ENCODE results near the gene KRTAP10-12. TPM values are rescaled to one million over a fixed set of nuclear protein-coding genes. Genes with fewer than 3 reads are reported as not detected.

Gene KRTAP10-12
- total RNA-seq, 1 donor from 2014 or later, result not detected

- TF ChIP-seq, protein P1, sequence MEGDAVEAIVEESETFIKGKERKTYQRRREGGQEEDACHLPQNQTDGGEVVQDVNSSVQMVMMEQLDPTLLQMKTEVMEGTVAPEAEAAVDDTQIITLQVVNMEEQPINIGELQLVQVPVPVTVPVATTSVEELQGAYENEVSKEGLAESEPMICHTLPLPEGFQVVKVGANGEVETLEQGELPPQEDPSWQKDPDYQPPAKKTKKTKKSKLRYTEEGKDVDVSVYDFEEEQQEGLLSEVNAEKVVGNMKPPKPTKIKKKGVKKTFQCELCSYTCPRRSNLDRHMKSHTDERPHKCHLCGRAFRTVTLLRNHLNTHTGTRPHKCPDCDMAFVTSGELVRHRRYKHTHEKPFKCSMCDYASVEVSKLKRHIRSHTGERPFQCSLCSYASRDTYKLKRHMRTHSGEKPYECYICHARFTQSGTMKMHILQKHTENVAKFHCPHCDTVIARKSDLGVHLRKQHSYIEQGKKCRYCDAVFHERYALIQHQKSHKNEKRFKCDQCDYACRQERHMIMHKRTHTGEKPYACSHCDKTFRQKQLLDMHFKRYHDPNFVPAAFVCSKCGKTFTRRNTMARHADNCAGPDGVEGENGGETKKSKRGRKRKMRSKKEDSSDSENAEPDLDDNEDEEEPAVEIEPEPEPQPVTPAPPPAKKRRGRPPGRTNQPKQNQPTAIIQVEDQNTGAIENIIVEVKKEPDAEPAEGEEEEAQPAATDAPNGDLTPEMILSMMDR (IDR thresholded peaks at IDR 0.05; ENCODE audit: unreplicated experiment), result no peak
- peaks cover 16% of the 10 kb centered on the region for H3K27me3 Mint-ChIP-seq (ENCODE audit: unreplicated experiment)
- peaks cover 4% of the 10 kb centered on the region for H3K36me3 Mint-ChIP-seq (ENCODE audit: low read depth, unreplicated experiment)
- H3K4me3 Mint-ChIP-seq (ENCODE audit: unreplicated experiment), result no peak overlapping the region
- peaks cover 10% of the 10 kb centered on the region for H3K4me1 Mint-ChIP-seq (ENCODE audit: unreplicated experiment)
- H3K27ac Mint-ChIP-seq (ENCODE audit: unreplicated experiment), result no peak overlapping the region
- H3K9me3 Mint-ChIP-seq (ENCODE audit: unreplicated experiment), result no peaks in the 10 kb centered on the region
- DNase-seq (ENCODE audit: low spot score), result no peak
These were observed 6.2 kb downstream of the KRTAP10-12 start for GRCh38 chr21:44702973-44703730.

GRCh38 chr21:44703731-44704635 lies 7.0 kb downstream of the KRTAP10-12 start:
- Mint-ChIP-seq H3K27ac (ENCODE audit: unreplicated experiment) (no peak overlapping the region), H3K36me3 (ENCODE audit: low read depth, unreplicated experiment) (peaks cover 4% of the 10 kb centered on the region), H3K9me3 (ENCODE audit: unreplicated experiment) (no peaks in the 10 kb centered on the region), H3K4me3 (ENCODE audit: unreplicated experiment) (no peak overlapping the region), H3K4me1 (ENCODE audit: unreplicated experiment) (peaks cover 8% of the 10 kb centered on the region), H3K27me3 (ENCODE audit: unreplicated experiment) (peaks cover 18% of the 10 kb centered on the region)
- DNase-seq (ENCODE audit: low spot score), result no peak
- TF ChIP-seq, protein P1 (IDR thresholded peaks at IDR 0.05; ENCODE audit: unreplicated experiment), result no peak

- no peaks in the 10 kb centered on the region for H3K9me3 Mint-ChIP-seq (ENCODE audit: unreplicated experiment)
- TF ChIP-seq, protein P1 (IDR thresholded peaks at IDR 0.05; ENCODE audit: unreplicated experiment), result no peak
- H3K27ac Mint-ChIP-seq (ENCODE audit: unreplicated experiment), result no peak overlapping the region
- H3K36me3 Mint-ChIP-seq (ENCODE audit: low read depth, unreplicated experiment), result peaks cover 5% of the 10 kb centered on the region
- H3K4me3 Mint-ChIP-seq (ENCODE audit: unreplicated experiment), result no peak overlapping the region
- peaks cover 12% of the 10 kb centered on the region for H3K4me1 Mint-ChIP-seq (ENCODE audit: unreplicated experiment)
- H3K27me3 Mint-ChIP-seq (ENCODE audit: unreplicated experiment), result peaks cover 20% of the 10 kb centered on the region
- DNase-seq (ENCODE audit: low spot score), result no peak
These were observed 7.6 kb downstream of the KRTAP10-12 start for GRCh38 chr21:44704636-44705001.

DNA sequence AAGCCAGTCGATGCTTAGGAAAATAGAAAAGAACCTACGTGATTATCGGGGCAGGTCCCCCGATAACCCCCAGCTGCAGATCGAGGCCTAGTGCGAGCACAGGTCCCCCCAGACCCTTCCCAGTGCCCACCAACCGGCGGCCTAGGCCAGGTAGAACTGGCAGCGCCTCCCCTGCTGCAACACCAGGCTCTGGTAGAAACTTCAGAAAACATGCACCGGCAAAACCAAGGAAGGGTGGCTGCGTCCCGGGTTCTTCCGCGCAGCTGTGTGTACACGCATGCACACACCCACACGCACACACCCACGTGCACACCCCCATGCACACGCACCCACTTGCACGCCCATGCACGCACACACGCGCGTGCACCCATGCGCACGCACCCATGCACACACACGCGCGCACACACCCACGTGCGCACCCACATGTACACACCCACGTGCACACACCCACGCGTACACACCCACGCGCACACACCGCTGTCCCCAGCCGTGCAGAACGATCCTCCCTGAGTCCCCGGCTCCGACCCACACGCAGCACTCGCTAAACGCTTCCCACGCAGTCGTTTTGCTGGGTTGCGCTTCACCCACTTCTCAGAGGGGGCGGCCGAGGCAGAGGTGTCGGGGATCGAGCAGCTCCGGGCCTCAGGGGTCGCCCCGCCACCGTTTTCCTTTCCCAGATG lies 9.2 kb downstream of the KRTAP10-12 start:
- Mint-ChIP-seq H3K4me3 (ENCODE audit: unreplicated experiment) (no peak overlapping the region), H3K9me3 (ENCODE audit: unreplicated experiment) (no peaks in the 10 kb centered on the region), H3K27ac (ENCODE audit: unreplicated experiment) (no peak overlapping the region), H3K27me3 (ENCODE audit: unreplicated experiment) (peaks cover 24% of the 10 kb centered on the region), H3K36me3 (ENCODE audit: low read depth, unreplicated experiment) (peaks cover 8% of the 10 kb centered on the region), H3K4me1 (ENCODE audit: unreplicated experiment) (peaks cover 16% of the 10 kb centered on the region)
- TF ChIP-seq, protein P1 (IDR thresholded peaks at IDR 0.05; ENCODE audit: unreplicated experiment), result no peak
- DNase-seq (ENCODE audit: low spot score), result no peak

All from endothelial cell (in vitro differentiated cells).